Measurements from ENCODE around the gene WDFY2. TPM values are rescaled to one million over a fixed set of nuclear protein-coding genes. Genes with fewer than 3 reads are reported as not detected.

Gene WDFY2
- total and polyA plus RNA-seq, 4 donors, result 3.4 to 10.5 (median 5.8) TPM

DNA sequence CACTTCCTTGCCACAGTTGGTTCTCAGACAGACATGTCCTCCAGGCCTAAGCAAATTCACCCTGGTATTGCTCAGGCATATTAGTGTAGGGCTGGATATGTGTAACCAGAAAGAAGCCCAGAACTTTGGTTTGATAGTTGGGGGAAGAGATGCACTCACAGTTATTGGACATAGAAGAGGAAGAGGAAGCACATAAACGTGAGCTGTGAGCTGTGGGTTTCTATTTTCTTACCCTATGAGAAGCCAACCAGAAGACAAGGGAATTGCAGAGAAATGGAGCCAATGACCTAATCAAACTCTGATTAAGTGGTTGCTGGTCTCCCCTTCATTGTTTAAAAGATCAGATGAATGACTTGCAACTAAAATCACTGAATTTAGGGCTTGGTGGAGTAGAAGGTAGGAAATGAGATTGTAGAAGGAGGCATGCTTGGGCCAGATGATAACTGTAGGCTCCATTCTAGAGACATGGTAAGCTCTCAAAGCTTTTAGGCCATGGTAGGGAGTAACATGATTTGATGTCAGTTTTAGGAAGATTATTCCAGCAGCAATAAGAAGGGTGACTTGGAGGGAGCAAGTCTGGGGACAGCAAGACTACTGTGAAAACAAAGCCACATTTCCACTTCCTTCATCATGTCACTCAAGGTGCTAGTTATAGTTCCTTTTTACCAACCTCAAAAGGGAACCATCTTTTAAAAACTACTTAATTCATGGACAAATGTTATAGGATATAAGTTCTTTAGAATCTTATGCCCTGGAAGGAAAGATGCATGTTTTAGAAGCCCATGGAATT is 24.1 kb upstream of the WDFY2 start (continued):
- TF ChIP-seq, protein P1, sequence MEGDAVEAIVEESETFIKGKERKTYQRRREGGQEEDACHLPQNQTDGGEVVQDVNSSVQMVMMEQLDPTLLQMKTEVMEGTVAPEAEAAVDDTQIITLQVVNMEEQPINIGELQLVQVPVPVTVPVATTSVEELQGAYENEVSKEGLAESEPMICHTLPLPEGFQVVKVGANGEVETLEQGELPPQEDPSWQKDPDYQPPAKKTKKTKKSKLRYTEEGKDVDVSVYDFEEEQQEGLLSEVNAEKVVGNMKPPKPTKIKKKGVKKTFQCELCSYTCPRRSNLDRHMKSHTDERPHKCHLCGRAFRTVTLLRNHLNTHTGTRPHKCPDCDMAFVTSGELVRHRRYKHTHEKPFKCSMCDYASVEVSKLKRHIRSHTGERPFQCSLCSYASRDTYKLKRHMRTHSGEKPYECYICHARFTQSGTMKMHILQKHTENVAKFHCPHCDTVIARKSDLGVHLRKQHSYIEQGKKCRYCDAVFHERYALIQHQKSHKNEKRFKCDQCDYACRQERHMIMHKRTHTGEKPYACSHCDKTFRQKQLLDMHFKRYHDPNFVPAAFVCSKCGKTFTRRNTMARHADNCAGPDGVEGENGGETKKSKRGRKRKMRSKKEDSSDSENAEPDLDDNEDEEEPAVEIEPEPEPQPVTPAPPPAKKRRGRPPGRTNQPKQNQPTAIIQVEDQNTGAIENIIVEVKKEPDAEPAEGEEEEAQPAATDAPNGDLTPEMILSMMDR (IDR thresholded peaks at IDR 0.05; ENCODE audit: low read depth, low read length, missing input control), result no peak

DNA sequence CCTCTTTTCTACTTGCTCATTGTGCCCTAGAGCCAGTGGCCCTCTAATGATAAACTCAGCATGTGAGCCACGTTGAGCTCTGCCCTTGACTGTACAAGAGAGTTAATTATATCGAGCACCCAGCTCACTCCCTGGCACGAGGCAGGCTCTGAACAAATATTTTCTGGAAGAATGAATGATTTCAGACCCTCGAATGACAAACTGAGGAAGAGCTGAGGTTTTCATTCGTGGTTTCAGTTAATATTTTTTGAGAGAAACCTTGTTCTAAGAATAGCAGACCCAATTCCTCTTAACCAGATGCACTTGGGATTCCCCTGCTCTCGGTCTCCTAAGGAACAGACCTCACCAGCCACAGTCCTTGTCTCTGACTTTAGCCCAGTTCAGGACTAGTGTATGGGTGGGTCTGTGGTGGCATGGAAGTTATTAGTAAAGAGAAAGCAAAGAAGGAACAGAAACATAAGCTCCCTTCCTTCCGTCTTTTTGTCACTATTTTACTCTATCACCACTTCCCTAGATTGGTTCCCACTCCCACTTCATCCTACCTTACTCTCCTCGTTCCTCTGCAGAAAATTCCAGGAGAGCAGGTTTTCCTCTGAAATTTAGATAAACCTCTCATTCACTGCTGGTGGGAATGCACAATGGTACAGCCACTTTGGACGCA is 22.1 kb upstream of the WDFY2 start:
- no peak for DNase-seq (ENCODE audit: low spot score)
- no peak for TF ChIP-seq SP1 (IDR thresholded peaks at IDR 0.05)
- Histone ChIP-seq H3K36me3 (ENCODE audit: control insufficient read depth in 4 of 4, insufficient read depth in 3 of 4, low read depth in 1 of 4, low read length in 3 of 4) (no peaks in the 10 kb centered on the region), H3K4me1 (ENCODE audit: control insufficient read depth in 4 of 4, insufficient read depth in 4 of 4, low read length in 3 of 4) (no peaks in the 10 kb centered on the region), H3K4me3 (ENCODE audit: low read depth in 1 of 3, low read length in 3 of 3) (no peak overlapping the region), H3K9ac (ENCODE audit: low read depth in 1 of 2, low read length in 2 of 2) (no peak overlapping the region), H3K27me3 (ENCODE audit: control insufficient read depth in 4 of 4, insufficient read depth in 4 of 4, low read length in 3 of 4) (no peaks in the 10 kb centered on the region), H3K27ac (ENCODE audit: low read depth in 1 of 2, low read length in 2 of 2) (no peak overlapping the region), H3K9me3 (ENCODE audit: control insufficient read depth in 4 of 4, low read length in 3 of 4) (peaks cover 0 to 2% (median 0%) of the 10 kb centered on the region in 4 donors)
- 77% methylated on average over 9 of the region's 9 CpGs for WGBS

DNA sequence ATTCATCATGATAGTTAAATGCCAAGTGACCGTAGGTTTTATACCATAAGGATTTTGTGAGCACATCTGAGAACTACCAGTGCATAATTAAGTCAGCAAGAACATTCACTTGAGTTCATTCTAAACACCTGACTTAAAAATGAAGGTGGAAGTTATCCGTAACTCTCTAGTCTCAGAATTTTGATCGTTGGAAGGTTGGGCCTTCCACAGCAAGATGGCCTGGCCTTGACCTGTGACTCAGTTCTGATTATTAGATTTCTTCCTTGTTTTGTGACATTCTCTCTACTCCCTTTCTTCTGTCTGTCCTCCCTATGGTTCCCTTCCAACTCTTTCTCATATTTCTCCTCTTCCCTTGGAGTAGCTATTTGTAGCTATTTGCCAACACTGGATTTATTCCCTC is 20.0 kb upstream of the WDFY2 start:
- Histone ChIP-seq H3K27ac (ENCODE audit: low read depth in 1 of 2, low read length in 2 of 2) (no peak overlapping the region), H3K27me3 (ENCODE audit: control insufficient read depth in 4 of 4, insufficient read depth in 4 of 4, low read length in 3 of 4) (no peaks in the 10 kb centered on the region), H3K4me3 (ENCODE audit: low read depth in 1 of 3, low read length in 3 of 3) (no peak overlapping the region), H3K9me3 (ENCODE audit: control insufficient read depth in 4 of 4, low read length in 3 of 4) (peaks cover 0 to 2% (median 0%) of the 10 kb centered on the region in 4 donors), H3K9ac (ENCODE audit: low read depth in 1 of 2, low read length in 2 of 2) (no peak overlapping the region), H3K4me1 (ENCODE audit: control insufficient read depth in 4 of 4, insufficient read depth in 4 of 4, low read length in 3 of 4) (no peaks in the 10 kb centered on the region), H3K36me3 (ENCODE audit: control insufficient read depth in 4 of 4, insufficient read depth in 3 of 4, low read depth in 1 of 4, low read length in 3 of 4) (no peaks in the 10 kb centered on the region)
- no peak for DNase-seq (ENCODE audit: low spot score)
- TF ChIP-seq RAD21 (IDR thresholded peaks at IDR 0.05), result no peak
- TF ChIP-seq, protein P1 (IDR thresholded peaks at IDR 0.05; ENCODE audit: low read depth, low read length, missing input control), result no peak
- TF ChIP-seq RXRA (IDR thresholded peaks at IDR 0.05), result no peak
- TF ChIP-seq, protein P2, sequence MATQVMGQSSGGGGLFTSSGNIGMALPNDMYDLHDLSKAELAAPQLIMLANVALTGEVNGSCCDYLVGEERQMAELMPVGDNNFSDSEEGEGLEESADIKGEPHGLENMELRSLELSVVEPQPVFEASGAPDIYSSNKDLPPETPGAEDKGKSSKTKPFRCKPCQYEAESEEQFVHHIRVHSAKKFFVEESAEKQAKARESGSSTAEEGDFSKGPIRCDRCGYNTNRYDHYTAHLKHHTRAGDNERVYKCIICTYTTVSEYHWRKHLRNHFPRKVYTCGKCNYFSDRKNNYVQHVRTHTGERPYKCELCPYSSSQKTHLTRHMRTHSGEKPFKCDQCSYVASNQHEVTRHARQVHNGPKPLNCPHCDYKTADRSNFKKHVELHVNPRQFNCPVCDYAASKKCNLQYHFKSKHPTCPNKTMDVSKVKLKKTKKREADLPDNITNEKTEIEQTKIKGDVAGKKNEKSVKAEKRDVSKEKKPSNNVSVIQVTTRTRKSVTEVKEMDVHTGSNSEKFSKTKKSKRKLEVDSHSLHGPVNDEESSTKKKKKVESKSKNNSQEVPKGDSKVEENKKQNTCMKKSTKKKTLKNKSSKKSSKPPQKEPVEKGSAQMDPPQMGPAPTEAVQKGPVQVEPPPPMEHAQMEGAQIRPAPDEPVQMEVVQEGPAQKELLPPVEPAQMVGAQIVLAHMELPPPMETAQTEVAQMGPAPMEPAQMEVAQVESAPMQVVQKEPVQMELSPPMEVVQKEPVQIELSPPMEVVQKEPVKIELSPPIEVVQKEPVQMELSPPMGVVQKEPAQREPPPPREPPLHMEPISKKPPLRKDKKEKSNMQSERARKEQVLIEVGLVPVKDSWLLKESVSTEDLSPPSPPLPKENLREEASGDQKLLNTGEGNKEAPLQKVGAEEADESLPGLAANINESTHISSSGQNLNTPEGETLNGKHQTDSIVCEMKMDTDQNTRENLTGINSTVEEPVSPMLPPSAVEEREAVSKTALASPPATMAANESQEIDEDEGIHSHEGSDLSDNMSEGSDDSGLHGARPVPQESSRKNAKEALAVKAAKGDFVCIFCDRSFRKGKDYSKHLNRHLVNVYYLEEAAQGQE (IDR thresholded peaks at IDR 0.05), result no peak
- TF ChIP-seq GABPA (IDR thresholded peaks at IDR 0.05 in 1 of 2, conservative IDR thresholded peaks at IDR 0.05 in 1 of 2), result no peak
- TF ChIP-seq, protein P3, sequence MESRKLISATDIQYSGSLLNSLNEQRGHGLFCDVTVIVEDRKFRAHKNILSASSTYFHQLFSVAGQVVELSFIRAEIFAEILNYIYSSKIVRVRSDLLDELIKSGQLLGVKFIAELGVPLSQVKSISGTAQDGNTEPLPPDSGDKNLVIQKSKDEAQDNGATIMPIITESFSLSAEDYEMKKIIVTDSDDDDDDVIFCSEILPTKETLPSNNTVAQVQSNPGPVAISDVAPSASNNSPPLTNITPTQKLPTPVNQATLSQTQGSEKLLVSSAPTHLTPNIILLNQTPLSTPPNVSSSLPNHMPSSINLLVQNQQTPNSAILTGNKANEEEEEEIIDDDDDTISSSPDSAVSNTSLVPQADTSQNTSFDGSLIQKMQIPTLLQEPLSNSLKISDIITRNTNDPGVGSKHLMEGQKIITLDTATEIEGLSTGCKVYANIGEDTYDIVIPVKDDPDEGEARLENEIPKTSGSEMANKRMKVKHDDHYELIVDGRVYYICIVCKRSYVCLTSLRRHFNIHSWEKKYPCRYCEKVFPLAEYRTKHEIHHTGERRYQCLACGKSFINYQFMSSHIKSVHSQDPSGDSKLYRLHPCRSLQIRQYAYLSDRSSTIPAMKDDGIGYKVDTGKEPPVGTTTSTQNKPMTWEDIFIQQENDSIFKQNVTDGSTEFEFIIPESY (IDR thresholded peaks at IDR 0.05), result no peak
- TF ChIP-seq YY1 (IDR thresholded peaks at IDR 0.05), result no peak
- no peak for TF ChIP-seq HNF4G (IDR thresholded peaks at IDR 0.05)
- TF ChIP-seq EGR1 (IDR thresholded peaks at IDR 0.05; ENCODE audit: low read depth in 2 of 2), result no peak
- TF ChIP-seq TAF1 (conservative IDR thresholded peaks at IDR 0.05), result no peak
- TF ChIP-seq FOXA1 (IDR thresholded peaks at IDR 0.05), result no peak
- WGBS, result 91% methylated on average over 3 of the region's 3 CpGs
